ENCODE data around the gene TTC34. TPM values are rescaled to one million over a fixed set of nuclear protein-coding genes. Genes with fewer than 3 reads are reported as not detected.

TTC34 gene
- total RNA-seq, 3 donors from 2014 or later: 0.16 to 0.88 (median 0.66) TPM

- intact Hi-C loops (cut with DNase I; ENCODE audit: low total_unique reads): no loop called here
- Histone ChIP-seq H3K36me3 (no peaks in the 10 kb centered on the region), H3K4me3 (no peak overlapping the region), H3K4me1 (no peaks in the 10 kb centered on the region), H3K9me3 (no peaks in the 10 kb centered on the region), H3K27ac (no peak overlapping the region), H3K27me3 (peaks cover 0 to 53% of the 10 kb centered on the region in 2 donors)
- no peak for DNase-seq (ENCODE audit: low spot score in 2 of 2)
- no peak for TF ChIP-seq POLR2AphosphoS5 (IDR thresholded peaks at IDR 0.05)
- no peak for TF ChIP-seq POLR2A (IDR thresholded peaks at IDR 0.05)
- TF ChIP-seq, protein P1, sequence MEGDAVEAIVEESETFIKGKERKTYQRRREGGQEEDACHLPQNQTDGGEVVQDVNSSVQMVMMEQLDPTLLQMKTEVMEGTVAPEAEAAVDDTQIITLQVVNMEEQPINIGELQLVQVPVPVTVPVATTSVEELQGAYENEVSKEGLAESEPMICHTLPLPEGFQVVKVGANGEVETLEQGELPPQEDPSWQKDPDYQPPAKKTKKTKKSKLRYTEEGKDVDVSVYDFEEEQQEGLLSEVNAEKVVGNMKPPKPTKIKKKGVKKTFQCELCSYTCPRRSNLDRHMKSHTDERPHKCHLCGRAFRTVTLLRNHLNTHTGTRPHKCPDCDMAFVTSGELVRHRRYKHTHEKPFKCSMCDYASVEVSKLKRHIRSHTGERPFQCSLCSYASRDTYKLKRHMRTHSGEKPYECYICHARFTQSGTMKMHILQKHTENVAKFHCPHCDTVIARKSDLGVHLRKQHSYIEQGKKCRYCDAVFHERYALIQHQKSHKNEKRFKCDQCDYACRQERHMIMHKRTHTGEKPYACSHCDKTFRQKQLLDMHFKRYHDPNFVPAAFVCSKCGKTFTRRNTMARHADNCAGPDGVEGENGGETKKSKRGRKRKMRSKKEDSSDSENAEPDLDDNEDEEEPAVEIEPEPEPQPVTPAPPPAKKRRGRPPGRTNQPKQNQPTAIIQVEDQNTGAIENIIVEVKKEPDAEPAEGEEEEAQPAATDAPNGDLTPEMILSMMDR (IDR thresholded peaks at IDR 0.05): no peak
Measured at GRCh38 chr1:2835650-2836159, 34.2 kb upstream of the TTC34 start.

GRCh38 chr1:2834741-2835564, 33.5 kb upstream of the TTC34 start:
- H3K27me3 ChIP-seq: peaks cover 0 to 58% of the 10 kb centered on the region in 2 donors
- no peak for DNase-seq (ENCODE audit: low spot score in 2 of 2)
- no peak for TF ChIP-seq POLR2A (IDR thresholded peaks at IDR 0.05)
- no peak for TF ChIP-seq POLR2AphosphoS5 (IDR thresholded peaks at IDR 0.05)
- TF ChIP-seq, protein P1 (IDR thresholded peaks at IDR 0.05): no peak

GRCh38 chr1:2834146-2834475, 32.6 kb upstream of the TTC34 start:
- H3K27me3 ChIP-seq: peaks cover 0 to 61% of the 10 kb centered on the region in 2 donors
- TF ChIP-seq, protein P1 (IDR thresholded peaks at IDR 0.05): no peak
- TF ChIP-seq POLR2A (IDR thresholded peaks at IDR 0.05) (no peak), POLR2AphosphoS5 (IDR thresholded peaks at IDR 0.05) (no peak)
- intact Hi-C loops (cut with DNase I; ENCODE audit: low total_unique reads): no loop called here

More at GRCh38 chr1:2834741-2835564, 33.5 kb upstream of the TTC34 start:
- intact Hi-C loops (cut with DNase I; ENCODE audit: low total_unique reads): no loop called here
- Histone ChIP-seq H3K4me3 (no peak overlapping the region), H3K4me1 (no peaks in the 10 kb centered on the region), H3K36me3 (no peaks in the 10 kb centered on the region), H3K27ac (no peak overlapping the region), H3K9me3 (no peaks in the 10 kb centered on the region)

DNA sequence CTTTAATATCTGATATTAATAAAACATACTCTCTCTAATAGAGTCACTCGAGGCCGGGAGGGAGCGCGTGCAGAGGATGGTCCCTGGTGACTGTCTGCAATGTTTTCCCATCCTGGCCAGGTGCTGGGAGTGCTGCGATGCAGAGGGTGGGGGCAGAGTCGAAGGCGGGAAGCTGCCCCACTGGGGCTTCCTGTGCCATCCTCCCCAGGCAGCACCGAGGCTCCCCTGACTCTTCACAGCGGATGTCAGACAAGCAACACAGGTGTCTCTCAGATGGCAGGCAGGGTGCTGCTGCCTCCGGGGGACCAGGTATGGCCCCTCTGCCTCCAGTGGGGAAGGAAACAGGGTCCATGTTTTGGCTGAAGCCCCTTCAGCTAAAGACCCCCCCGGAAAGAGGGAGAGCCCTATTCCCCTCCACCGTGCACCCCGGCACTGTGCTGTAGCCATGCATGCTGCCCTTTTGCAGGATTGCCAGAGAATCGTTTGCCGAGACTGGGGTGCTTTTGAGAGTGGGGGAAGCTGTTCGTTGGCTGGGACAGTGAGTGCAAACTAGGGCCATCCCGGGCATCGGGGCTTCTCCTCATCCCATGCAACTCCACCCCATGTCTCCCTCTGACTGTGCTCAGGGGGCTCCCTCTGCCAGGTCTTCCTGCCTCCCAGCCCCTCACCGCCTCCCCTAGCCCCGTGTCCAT, 32.1 kb upstream of the TTC34 start:
- DNase-seq (ENCODE audit: low spot score in 2 of 2): no peak
- intact Hi-C loops (cut with DNase I; ENCODE audit: low total_unique reads): no loop called here
- H3K27me3 ChIP-seq: peaks cover 0 to 61% of the 10 kb centered on the region in 2 donors
- no peaks in the 10 kb centered on the region for H3K36me3 ChIP-seq
- no peak overlapping the region for H3K4me3 ChIP-seq
- H3K4me1 ChIP-seq: no peaks in the 10 kb centered on the region
- H3K9me3 ChIP-seq: peaks cover 2 to 6% of the 10 kb centered on the region in 2 donors
- H3K27ac ChIP-seq: no peak overlapping the region
- no peak for TF ChIP-seq POLR2AphosphoS5 (IDR thresholded peaks at IDR 0.05)
- TF ChIP-seq POLR2A (IDR thresholded peaks at IDR 0.05): no peak
- TF ChIP-seq, protein P1 (IDR thresholded peaks at IDR 0.05): no peak

More at GRCh38 chr1:2834146-2834475, 32.6 kb upstream of the TTC34 start:
- no peak overlapping the region for H3K27ac ChIP-seq
- H3K36me3 ChIP-seq: no peaks in the 10 kb centered on the region
- H3K9me3 ChIP-seq: peaks cover 0 to under 1% of the 10 kb centered on the region in 2 donors
- no peaks in the 10 kb centered on the region for H3K4me1 ChIP-seq
- no peak overlapping the region for H3K4me3 ChIP-seq
- DNase-seq (ENCODE audit: low spot score in 2 of 2): no peak
